SK-N-SH (cell line): Measurements from ENCODE around the gene SLC12A9. TPM values are rescaled to one million over a fixed set of nuclear protein-coding genes. Genes with fewer than 3 reads are reported as not detected.

Source experiments
- CTCF ChIA-PET: fragments of 300-600, 350-600 bp; formaldehyde crosslinking; extraction: SDS; loops from one replicate; lab custom pipeline; 2021; lab: Yijun Ruan, JAX
- POLR2A ChIA-PET: fragments of 350-600 bp; sonication (Branson Sonifier 250); formaldehyde crosslinking; extraction: SDS; loops from one replicate; lab custom pipeline; 2020; ENCODE audit warnings: antibody characterized with exemption, inconsistent platforms; lab: Yijun Ruan, JAX
- DNase-seq: peaks from one replicate; pipeline ENCODE4 v3.0.0; 2012
- H2AFZ ChIP-seq: fragments of 200-600 bp; sonication (generic); 2 replicates; pipeline ENCODE4 v1.8.1; 2016; ENCODE audit warnings: antibody characterized with exemption, mild to moderate bottlenecking, low read depth
- H3F3A ChIP-seq: fragments of 200-600 bp; sonication (generic); replicated peaks from 2 replicates; pipeline ENCODE3; 2016; ENCODE audit warnings: antibody characterized with exemption, mild to moderate bottlenecking; ENCODE audit not compliant: insufficient read depth
- H3K27ac ChIP-seq, 2 experiments: fragments of 200-500 bp in 1 of 2; fragments of 200-600 bp in 1 of 2; sonication (Bioruptor generic) in 1 of 2; sonication (generic), shearing (Covaris generic) in 1 of 2; 2 replicates each; pipeline versions ENCODE4 v1.5.1 to v1.6.1; 2014 to 2016; ENCODE audit warnings: low read depth in 2 of 2, inconsistent platforms in 1 of 2, low read length in 1 of 2, mild to moderate bottlenecking in 1 of 2, mixed read lengths in 1 of 2
- H3K27me3 ChIP-seq: fragments of 200-600 bp; sonication (generic), shearing (Covaris generic); 2 replicates; pipeline ENCODE4 v1.6.1; 2016; ENCODE audit warnings: mixed run types; ENCODE audit not compliant: insufficient read depth
- H3K36me3 ChIP-seq, 2 experiments: fragments of 200-500 bp in 1 of 2; fragments of 200-600 bp in 1 of 2; sonication (Bioruptor generic) in 1 of 2; sonication (generic) in 1 of 2; replicated peaks in 1 of 2; 2 replicates each; pipeline versions ENCODE3 to v1.5.1; 2014 to 2016; ENCODE audit warnings: low read length in 1 of 2, mild to moderate bottlenecking in 1 of 2; ENCODE audit not compliant: insufficient read depth in 2 of 2, control insufficient read depth in 1 of 2
- H3K4me1 ChIP-seq, 2 experiments: fragments of 200-500 bp in 1 of 2; fragments of 200-600 bp in 1 of 2; sonication (Bioruptor generic) in 1 of 2; sonication (generic), shearing (Covaris generic) in 1 of 2; 2 replicates each; pipeline versions ENCODE4 v1.5.1 to v1.6.1; 2014 to 2016; ENCODE audit warnings: low read depth in 1 of 2, low read length in 1 of 2, mixed run types in 1 of 2; ENCODE audit not compliant: insufficient read depth in 2 of 2, control insufficient read depth in 1 of 2
- H3K4me2 ChIP-seq: fragments of 200-600 bp; sonication (generic), shearing (Covaris generic); 2 replicates; pipeline ENCODE4 v1.6.1; 2017; ENCODE audit warnings: mixed run types
- H3K4me3 ChIP-seq, 2 experiments: fragments of 200-500 bp in 1 of 2; fragments of 200-600 bp in 1 of 2; sonication (Bioruptor generic) in 1 of 2; sonication (generic), shearing (Covaris generic) in 1 of 2; 2 replicates each; pipeline versions ENCODE4 v1.5.1 to v1.8.1; 2014 to 2016; ENCODE audit warnings: low read depth in 2 of 2, inconsistent platforms in 1 of 2, low read length in 1 of 2, mild to moderate bottlenecking in 1 of 2, mixed read lengths in 1 of 2, moderate library complexity in 1 of 2
- H3K79me2 ChIP-seq: fragments of 200-600 bp; sonication (generic); 2 replicates; pipeline ENCODE4 v1.8.1; 2017; ENCODE audit warnings: mild to moderate bottlenecking; ENCODE audit not compliant: insufficient read depth
- H3K9ac ChIP-seq: fragments of 200-600 bp; sonication (generic); 2 replicates; pipeline ENCODE4 v1.6.1; 2017; ENCODE audit warnings: mixed run types
- H3K9me2 ChIP-seq: fragments of 200-600 bp; sonication (generic); 2 replicates; pipeline ENCODE4 v1.6.1; 2017; ENCODE audit warnings: mixed run types
- H3K9me3 ChIP-seq: fragments of 200-600 bp; sonication (generic); 2 replicates; pipeline ENCODE4 v1.6.1; 2017; ENCODE audit warnings: mixed run types, mild to moderate bottlenecking, moderate library complexity
- H4K20me1 ChIP-seq: fragments of 200-600 bp; sonication (generic); 2 replicates; pipeline ENCODE4 v1.6.1; 2017; ENCODE audit warnings: mild to moderate bottlenecking, mixed run types; ENCODE audit not compliant: insufficient read depth
- CHD2 ChIP-seq: fragments of 150-350 bp; IDR thresholded peaks from 2 replicates; pipeline ENCODE4 v1.6.1; 2018; ENCODE audit warnings: low read length; ENCODE audit not compliant: partially characterized antibody
- EP300 ChIP-seq, 2 experiments: IDR thresholded peaks; 2 replicates each; pipeline versions ENCODE4 v1.4.0 to v1.6.1; 2012; ENCODE audit warnings: borderline replicate concordance in 1 of 2, low read depth in 1 of 2, low read length in 1 of 2
- EZH2phosphoT487 ChIP-seq: fragments of 200-600 bp; sonication (generic); IDR thresholded peaks from 2 replicates; pipeline ENCODE4 v1.6.1; 2017; ENCODE audit warnings: low read depth, mixed run types, mild to moderate bottlenecking, antibody characterized with exemption, moderate library complexity, borderline replicate concordance
- FOXJ3 ChIP-seq: sonication (generic); formaldehyde crosslinking; IDR thresholded peaks from 2 replicates; pipeline ENCODE4 v1.5.1; 2020; ENCODE audit warnings: mild to moderate bottlenecking, missing genetic modification reagents
- FOXM1 ChIP-seq: IDR thresholded peaks from 2 replicates; pipeline ENCODE4 v1.4.0; 2012; ENCODE audit warnings: low read depth, mild to moderate bottlenecking
- GATA2 ChIP-seq: sonication (generic); formaldehyde crosslinking; IDR thresholded peaks from 2 replicates; pipeline ENCODE4 v1.5.0; 2020; ENCODE audit warnings: mild to moderate bottlenecking, missing genetic modification reagents
- JUND ChIP-seq: IDR thresholded peaks from 2 replicates; pipeline ENCODE4 v1.4.0; 2012
- MEF2A ChIP-seq: IDR thresholded peaks from 2 replicates; pipeline ENCODE4 v1.4.0; 2012; ENCODE audit warnings: low read depth, borderline replicate concordance
- NRF1 ChIP-seq: IDR thresholded peaks from 2 replicates; pipeline ENCODE4 v1.6.1; 2012; ENCODE audit warnings: low read depth, mild to moderate bottlenecking, low read length
- POLR2AphosphoS5 ChIP-seq: IDR thresholded peaks from 2 replicates; pipeline ENCODE4 v1.6.1; 2012; ENCODE audit warnings: low read depth, low read length
- RAD21 ChIP-seq: IDR thresholded peaks from 2 replicates; pipeline ENCODE4 v1.6.1; 2012; ENCODE audit warnings: mild to moderate bottlenecking, low read length
- RCOR1 ChIP-seq: fragments of 150-350 bp; IDR thresholded peaks from 2 replicates; pipeline ENCODE4 v1.6.1; 2017; ENCODE audit warnings: antibody characterized with exemption, low read length
- SIN3A ChIP-seq: IDR thresholded peaks from 2 replicates; pipeline ENCODE4 v1.6.1; 2012; ENCODE audit warnings: low read depth, mild to moderate bottlenecking, low read length, moderate library complexity, borderline replicate concordance
- TAF1 ChIP-seq: IDR thresholded peaks from 2 replicates; pipeline ENCODE4 v1.6.1; 2012; ENCODE audit warnings: low read depth, mild to moderate bottlenecking, low read length, moderate library complexity, borderline replicate concordance
- TCF12 ChIP-seq: IDR thresholded peaks from 2 replicates; pipeline ENCODE4 v1.4.0; 2012
- YY1 ChIP-seq: IDR thresholded peaks from 2 replicates; pipeline ENCODE4 v1.4.0; 2012; ENCODE audit warnings: low read depth, mild to moderate bottlenecking
- WGBS: methylation state at CpG from one replicate; pipeline ENCODE4 v1.1.6; 2017; ENCODE audit warnings: low lambda C conversion rate; 5-methylcytosine and 5-hydroxymethylcytosine counted together
- polyA plus RNA-seq, 3 experiments: library from polyadenylated mRNA; depleted of rRNA; stranded (reverse); fragments of >200 nt; gene quantifications; 2 replicates each; pipeline ENCODE4 v1.2.3, GENCODE V29; 2012
- TF ChIP-seq, protein P1 (sequence below): fragments of 200-600 bp; sonication (generic); IDR thresholded peaks from 2 replicates; pipeline ENCODE4 v1.6.1; 2017; ENCODE audit warnings: antibody characterized with exemption, mild to moderate bottlenecking, moderate library complexity
- TF ChIP-seq, protein P2 (sequence below): IDR thresholded peaks from 2 replicates; pipeline ENCODE4 v1.6.1; 2012; ENCODE audit warnings: mild to moderate bottlenecking, low read depth, low read length, moderate library complexity
- TF ChIP-seq, protein P3 (sequence below): fragments of 150-350 bp; IDR thresholded peaks from 2 replicates; pipeline ENCODE4 v1.6.1; 2016; ENCODE audit warnings: mild to moderate bottlenecking, low read depth, low read length
- TF ChIP-seq, protein P4 (sequence below): IDR thresholded peaks from 2 replicates; pipeline ENCODE4; 2012

The SLC12A9 gene
- polyA plus RNA-seq, 1 of the 3 experiments (the other 2 are of a cell fraction) = 29.7 TPM

DNA sequence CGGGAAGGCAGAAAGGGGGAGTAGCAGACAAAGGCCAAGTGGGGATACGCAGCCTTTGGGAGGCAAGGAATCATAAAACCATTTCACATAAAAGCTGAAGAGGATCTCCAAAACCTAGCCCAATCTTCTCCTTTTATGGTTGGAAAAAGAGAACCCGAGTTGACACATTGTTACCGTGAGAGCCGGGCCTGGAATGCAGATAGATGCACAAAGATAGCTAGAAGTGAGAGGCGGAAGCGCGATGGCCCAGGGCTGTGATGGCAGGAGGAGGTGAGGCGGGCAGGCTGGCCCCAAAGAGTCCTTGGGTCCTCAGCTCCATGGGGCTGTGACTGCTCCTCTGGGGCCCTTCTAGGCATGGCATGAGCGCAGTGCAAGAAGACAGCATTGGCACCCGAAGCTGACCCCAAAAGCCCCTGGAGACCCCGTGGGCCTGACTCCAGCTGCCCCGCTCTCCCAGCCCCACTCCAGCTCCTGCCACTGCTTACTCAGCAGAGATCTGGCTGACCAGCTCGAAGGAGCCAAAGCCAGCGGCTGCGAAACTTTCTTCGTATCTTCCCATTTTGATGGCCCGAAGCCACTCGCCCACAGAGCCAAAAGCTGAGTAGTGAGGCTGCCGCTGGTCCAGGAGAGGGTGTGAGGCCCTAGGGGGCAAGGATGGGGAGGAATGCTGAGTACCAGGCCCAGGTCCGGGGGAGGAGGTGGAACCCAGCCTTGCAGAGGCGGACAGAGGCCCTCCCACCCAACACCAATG lies 47.7 kb upstream of the SLC12A9 start:
- H2AFZ ChIP-seq = no peak overlapping the region
- 93% methylated on average over 18 of the region's 22 CpGs for WGBS
- H3K9ac ChIP-seq = no peak overlapping the region
- TF ChIP-seq POLR2AphosphoS5 = no peak
- no peak for TF ChIP-seq RCOR1
- TF ChIP-seq, protein P1, sequence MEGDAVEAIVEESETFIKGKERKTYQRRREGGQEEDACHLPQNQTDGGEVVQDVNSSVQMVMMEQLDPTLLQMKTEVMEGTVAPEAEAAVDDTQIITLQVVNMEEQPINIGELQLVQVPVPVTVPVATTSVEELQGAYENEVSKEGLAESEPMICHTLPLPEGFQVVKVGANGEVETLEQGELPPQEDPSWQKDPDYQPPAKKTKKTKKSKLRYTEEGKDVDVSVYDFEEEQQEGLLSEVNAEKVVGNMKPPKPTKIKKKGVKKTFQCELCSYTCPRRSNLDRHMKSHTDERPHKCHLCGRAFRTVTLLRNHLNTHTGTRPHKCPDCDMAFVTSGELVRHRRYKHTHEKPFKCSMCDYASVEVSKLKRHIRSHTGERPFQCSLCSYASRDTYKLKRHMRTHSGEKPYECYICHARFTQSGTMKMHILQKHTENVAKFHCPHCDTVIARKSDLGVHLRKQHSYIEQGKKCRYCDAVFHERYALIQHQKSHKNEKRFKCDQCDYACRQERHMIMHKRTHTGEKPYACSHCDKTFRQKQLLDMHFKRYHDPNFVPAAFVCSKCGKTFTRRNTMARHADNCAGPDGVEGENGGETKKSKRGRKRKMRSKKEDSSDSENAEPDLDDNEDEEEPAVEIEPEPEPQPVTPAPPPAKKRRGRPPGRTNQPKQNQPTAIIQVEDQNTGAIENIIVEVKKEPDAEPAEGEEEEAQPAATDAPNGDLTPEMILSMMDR = no peak
- TF ChIP-seq, all 33 proteins: peak for 0
- Histone ChIP-seq H3K9me2 (no peaks in the 10 kb centered on the region), H3K79me2 (no peaks in the 10 kb centered on the region), H3K4me1 (peaks cover 21% of the 10 kb centered on the region in 2 experiments; a peak in 3 of 4 replicates), H3K27ac (no peak overlapping the region), H4K20me1 (no peaks in the 10 kb centered on the region), H3K36me3 (peaks cover 10 to 32% of the 10 kb centered on the region in 2 experiments), H3K4me3 (no peak overlapping the region), H3K9me3 (no peaks in the 10 kb centered on the region), H3K27me3 (no peaks in the 10 kb centered on the region), H3F3A (peaks cover 24% of the 10 kb centered on the region), H3K4me2 (no peak overlapping the region)
- DNase-seq = no peak
- ChIA-PET POLR2A (interaction anchor here (0.6 to 2.1 kb wide), 2 partner anchors 11 to 48 kb away, joined by 6 to 9 read pairs; partner anchors contain the start of gene SLC12A9), CTCF (interaction anchor here (6.6 to 16.7 kb wide), 3 partner anchors 9 to 46 kb away, joined by 84 to 398 read pairs (median 220); partner anchors contain the start of genes EPHB4 and SLC12A9)

DNA sequence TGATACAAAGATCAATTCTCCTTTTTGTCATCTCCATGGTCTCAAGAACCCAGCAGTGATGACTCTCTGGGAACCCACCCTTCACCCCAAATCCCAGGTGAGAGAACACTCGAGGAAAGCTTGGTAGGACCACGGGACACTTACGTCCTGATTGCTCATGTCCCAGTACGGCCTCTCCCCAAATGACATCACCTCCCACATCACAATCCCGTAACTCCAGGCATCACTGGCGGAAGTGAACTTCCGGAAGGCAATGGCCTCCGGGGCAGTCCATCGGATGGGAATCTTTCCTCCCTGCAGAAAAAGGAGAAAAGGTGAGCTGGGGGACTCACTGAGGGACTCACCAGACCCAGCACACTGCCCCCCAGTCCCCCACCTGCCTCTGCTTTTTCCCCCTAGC lies 46.2 kb upstream of the SLC12A9 start:
- DNase-seq = no peak
- no peaks in the 10 kb centered on the region for H3K27me3 ChIP-seq
- POLR2A ChIA-PET = interaction anchor here (0.6 to 1.1 kb wide), 2 partner anchors 14 to 16 kb away, joined by 3 to 4 read pairs; no protein-coding TSS in a partner anchor
- no peak for TF ChIP-seq TCF12
- TF ChIP-seq, protein P2, sequence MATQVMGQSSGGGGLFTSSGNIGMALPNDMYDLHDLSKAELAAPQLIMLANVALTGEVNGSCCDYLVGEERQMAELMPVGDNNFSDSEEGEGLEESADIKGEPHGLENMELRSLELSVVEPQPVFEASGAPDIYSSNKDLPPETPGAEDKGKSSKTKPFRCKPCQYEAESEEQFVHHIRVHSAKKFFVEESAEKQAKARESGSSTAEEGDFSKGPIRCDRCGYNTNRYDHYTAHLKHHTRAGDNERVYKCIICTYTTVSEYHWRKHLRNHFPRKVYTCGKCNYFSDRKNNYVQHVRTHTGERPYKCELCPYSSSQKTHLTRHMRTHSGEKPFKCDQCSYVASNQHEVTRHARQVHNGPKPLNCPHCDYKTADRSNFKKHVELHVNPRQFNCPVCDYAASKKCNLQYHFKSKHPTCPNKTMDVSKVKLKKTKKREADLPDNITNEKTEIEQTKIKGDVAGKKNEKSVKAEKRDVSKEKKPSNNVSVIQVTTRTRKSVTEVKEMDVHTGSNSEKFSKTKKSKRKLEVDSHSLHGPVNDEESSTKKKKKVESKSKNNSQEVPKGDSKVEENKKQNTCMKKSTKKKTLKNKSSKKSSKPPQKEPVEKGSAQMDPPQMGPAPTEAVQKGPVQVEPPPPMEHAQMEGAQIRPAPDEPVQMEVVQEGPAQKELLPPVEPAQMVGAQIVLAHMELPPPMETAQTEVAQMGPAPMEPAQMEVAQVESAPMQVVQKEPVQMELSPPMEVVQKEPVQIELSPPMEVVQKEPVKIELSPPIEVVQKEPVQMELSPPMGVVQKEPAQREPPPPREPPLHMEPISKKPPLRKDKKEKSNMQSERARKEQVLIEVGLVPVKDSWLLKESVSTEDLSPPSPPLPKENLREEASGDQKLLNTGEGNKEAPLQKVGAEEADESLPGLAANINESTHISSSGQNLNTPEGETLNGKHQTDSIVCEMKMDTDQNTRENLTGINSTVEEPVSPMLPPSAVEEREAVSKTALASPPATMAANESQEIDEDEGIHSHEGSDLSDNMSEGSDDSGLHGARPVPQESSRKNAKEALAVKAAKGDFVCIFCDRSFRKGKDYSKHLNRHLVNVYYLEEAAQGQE = no peak
- no peak for TF ChIP-seq GATA2 (CRISPR knock-in tag)
- no peak for TF ChIP-seq TAF1
- TF ChIP-seq JUND = no peak
- no peak for TF ChIP-seq YY1
- TF ChIP-seq FOXJ3 (CRISPR knock-in tag) = no peak
- TF ChIP-seq, protein P3, sequence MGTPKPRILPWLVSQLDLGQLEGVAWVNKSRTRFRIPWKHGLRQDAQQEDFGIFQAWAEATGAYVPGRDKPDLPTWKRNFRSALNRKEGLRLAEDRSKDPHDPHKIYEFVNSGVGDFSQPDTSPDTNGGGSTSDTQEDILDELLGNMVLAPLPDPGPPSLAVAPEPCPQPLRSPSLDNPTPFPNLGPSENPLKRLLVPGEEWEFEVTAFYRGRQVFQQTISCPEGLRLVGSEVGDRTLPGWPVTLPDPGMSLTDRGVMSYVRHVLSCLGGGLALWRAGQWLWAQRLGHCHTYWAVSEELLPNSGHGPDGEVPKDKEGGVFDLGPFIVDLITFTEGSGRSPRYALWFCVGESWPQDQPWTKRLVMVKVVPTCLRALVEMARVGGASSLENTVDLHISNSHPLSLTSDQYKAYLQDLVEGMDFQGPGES = no peak
- no peak for TF ChIP-seq FOXM1
- TF ChIP-seq EZH2phosphoT487 = no peak
- no peak for TF ChIP-seq NRF1
- TF ChIP-seq SIN3A = no peak
- TF ChIP-seq EP300 (IDR thresholded peaks at IDR 0.05; ENCODE audit: borderline replicate concordance in 1 of 2, low read depth in 1 of 2, low read length in 1 of 2) = no peak
- TF ChIP-seq, protein P4, sequence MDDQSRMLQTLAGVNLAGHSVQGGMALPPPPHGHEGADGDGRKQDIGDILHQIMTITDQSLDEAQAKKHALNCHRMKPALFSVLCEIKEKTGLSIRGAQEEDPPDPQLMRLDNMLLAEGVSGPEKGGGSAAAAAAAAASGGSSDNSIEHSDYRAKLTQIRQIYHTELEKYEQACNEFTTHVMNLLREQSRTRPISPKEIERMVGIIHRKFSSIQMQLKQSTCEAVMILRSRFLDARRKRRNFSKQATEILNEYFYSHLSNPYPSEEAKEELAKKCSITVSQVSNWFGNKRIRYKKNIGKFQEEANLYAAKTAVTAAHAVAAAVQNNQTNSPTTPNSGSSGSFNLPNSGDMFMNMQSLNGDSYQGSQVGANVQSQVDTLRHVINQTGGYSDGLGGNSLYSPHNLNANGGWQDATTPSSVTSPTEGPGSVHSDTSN = no peak
- TF ChIP-seq CHD2 = no peak
- TF ChIP-seq RAD21 = no peak
- TF ChIP-seq MEF2A = no peak

More for the DNA sequence above, 46.2 kb upstream of the SLC12A9 start:
- H3K79me2 ChIP-seq = no peaks in the 10 kb centered on the region
- no peak overlapping the region for H3K9ac ChIP-seq
- peaks cover 21% of the 10 kb centered on the region in 2 experiments; a peak in 3 of 4 replicates for H3K4me1 ChIP-seq
- H3K4me2 ChIP-seq = no peak overlapping the region
- 96% methylated on average over 9 of the region's 9 CpGs for WGBS
- peaks cover 10 to 44% of the 10 kb centered on the region in 2 experiments for H3K36me3 ChIP-seq
- H3K27ac ChIP-seq = no peak overlapping the region
- CTCF ChIA-PET = interaction anchor here (2.1 to 16.7 kb wide), 4 partner anchors 9 to 101 kb away, joined by 6 to 398 read pairs (median 114); partner anchors contain the start of genes EPHB4 and SLC12A9
- H4K20me1 ChIP-seq = no peaks in the 10 kb centered on the region
- no peak overlapping the region for H2AFZ ChIP-seq
- no peaks in the 10 kb centered on the region for H3K9me3 ChIP-seq
- no peak overlapping the region for H3K4me3 ChIP-seq
- no peaks in the 10 kb centered on the region for H3K9me2 ChIP-seq
- peaks cover 23% of the 10 kb centered on the region for H3F3A ChIP-seq
